ENCODE data around the gene C1orf174.

C1orf174 gene

GRCh38 chr1:3944578-3945125 lies 44.6 kb upstream of the C1orf174 start:
- Histone ChIP-seq H3K9me3 (ENCODE audit: insufficient read depth, low read length) (no peaks in the 10 kb centered on the region), H2AFZ (ENCODE audit: low read depth, low read length) (no peak overlapping the region), H3K9ac (ENCODE audit: low read length) (no peak overlapping the region)

GRCh38 chr1:3943806-3944577 lies 43.9 kb upstream of the C1orf174 start:
- no peak overlapping the region for H3K9ac ChIP-seq (ENCODE audit: low read length)
- no peaks in the 10 kb centered on the region for H4K20me1 ChIP-seq (ENCODE audit: insufficient read depth, low read length)
- H3K9me3 ChIP-seq (ENCODE audit: insufficient read depth, low read length), result no peaks in the 10 kb centered on the region
- no peak overlapping the region for H3K4me2 ChIP-seq (ENCODE audit: low read length)
- TF ChIP-seq EZH2phosphoT487 (IDR thresholded peaks at IDR 0.05; ENCODE audit: low read depth), result no peak
- no peak for TF ChIP-seq CTCF (IDR thresholded peaks at IDR 0.05; ENCODE audit: low read depth, low read length)
- H3K27me3 ChIP-seq (ENCODE audit: low read depth, low read length), result no peaks in the 10 kb centered on the region
- H3K79me2 ChIP-seq (ENCODE audit: low read length), result no peaks in the 10 kb centered on the region
- no peaks in the 10 kb centered on the region for H3K36me3 ChIP-seq (replicated peaks; ENCODE audit: low read depth, low read length)
- no peaks in the 10 kb centered on the region for H3K4me1 ChIP-seq (ENCODE audit: low read length)
- H3K27ac ChIP-seq (ENCODE audit: low read length), result no peak overlapping the region
- no peak overlapping the region for H2AFZ ChIP-seq (ENCODE audit: low read depth, low read length)
- H3K4me3 ChIP-seq (ENCODE audit: low read length), result no peak overlapping the region

More at GRCh38 chr1:3944578-3945125, 44.6 kb upstream of the C1orf174 start:
- no peaks in the 10 kb centered on the region for H3K79me2 ChIP-seq (ENCODE audit: low read length)
- no peak overlapping the region for H3K4me3 ChIP-seq (ENCODE audit: low read length)
- no peaks in the 10 kb centered on the region for H3K4me1 ChIP-seq (ENCODE audit: low read length)
- no peaks in the 10 kb centered on the region for H4K20me1 ChIP-seq (ENCODE audit: insufficient read depth, low read length)
- TF ChIP-seq EZH2phosphoT487 (IDR thresholded peaks at IDR 0.05; ENCODE audit: low read depth), result no peak
- TF ChIP-seq CTCF (IDR thresholded peaks at IDR 0.05; ENCODE audit: low read depth, low read length), result no peak
- H3K36me3 ChIP-seq (replicated peaks; ENCODE audit: low read depth, low read length), result no peaks in the 10 kb centered on the region
- H3K27me3 ChIP-seq (ENCODE audit: low read depth, low read length), result no peaks in the 10 kb centered on the region
- H3K4me2 ChIP-seq (ENCODE audit: low read length), result no peak overlapping the region
- no peak overlapping the region for H3K27ac ChIP-seq (ENCODE audit: low read length)

GRCh38 chr1:3943123-3943431 lies 43.0 kb upstream of the C1orf174 start:
- no peaks in the 10 kb centered on the region for H3K27me3 ChIP-seq (ENCODE audit: low read depth, low read length)
- no peaks in the 10 kb centered on the region for H4K20me1 ChIP-seq (ENCODE audit: insufficient read depth, low read length)
- no peak overlapping the region for H3K4me2 ChIP-seq (ENCODE audit: low read length)
- no peak overlapping the region for H3K9ac ChIP-seq (ENCODE audit: low read length)
- no peaks in the 10 kb centered on the region for H3K4me1 ChIP-seq (ENCODE audit: low read length)
- no peak overlapping the region for H2AFZ ChIP-seq (ENCODE audit: low read depth, low read length)
- TF ChIP-seq CTCF (IDR thresholded peaks at IDR 0.05; ENCODE audit: low read depth, low read length), result no peak
- TF ChIP-seq EZH2phosphoT487 (IDR thresholded peaks at IDR 0.05; ENCODE audit: low read depth), result no peak
- no peaks in the 10 kb centered on the region for H3K9me3 ChIP-seq (ENCODE audit: insufficient read depth, low read length)
- H3K36me3 ChIP-seq (replicated peaks; ENCODE audit: low read depth, low read length), result no peaks in the 10 kb centered on the region
- no peak overlapping the region for H3K27ac ChIP-seq (ENCODE audit: low read length)
- no peak overlapping the region for H3K4me3 ChIP-seq (ENCODE audit: low read length)
- no peaks in the 10 kb centered on the region for H3K79me2 ChIP-seq (ENCODE audit: low read length)

GRCh38 chr1:3942416-3943122 lies 42.5 kb upstream of the C1orf174 start:
- no peaks in the 10 kb centered on the region for H3K9me3 ChIP-seq (ENCODE audit: insufficient read depth, low read length)
- H2AFZ ChIP-seq (ENCODE audit: low read depth, low read length), result no peak overlapping the region
- no peaks in the 10 kb centered on the region for H3K27me3 ChIP-seq (ENCODE audit: low read depth, low read length)
- H3K4me1 ChIP-seq (ENCODE audit: low read length), result no peaks in the 10 kb centered on the region
- no peaks in the 10 kb centered on the region for H3K79me2 ChIP-seq (ENCODE audit: low read length)
- H3K9ac ChIP-seq (ENCODE audit: low read length), result no peak overlapping the region
- no peak overlapping the region for H3K4me2 ChIP-seq (ENCODE audit: low read length)
- no peak overlapping the region for H3K27ac ChIP-seq (ENCODE audit: low read length)
- TF ChIP-seq CTCF (IDR thresholded peaks at IDR 0.05; ENCODE audit: low read depth, low read length) (no peak), EZH2phosphoT487 (IDR thresholded peaks at IDR 0.05; ENCODE audit: low read depth) (no peak)
- no peaks in the 10 kb centered on the region for H3K36me3 ChIP-seq (replicated peaks; ENCODE audit: low read depth, low read length)
- H4K20me1 ChIP-seq (ENCODE audit: insufficient read depth, low read length), result no peaks in the 10 kb centered on the region
- no peak overlapping the region for H3K4me3 ChIP-seq (ENCODE audit: low read length)
